OCI-LY7 (cell line): ENCODE data around the gene FKBP1B.

ENCODE experiments used
- CTCF ChIP-seq: fragments of 200-600 bp; sonication (generic); conservative IDR thresholded peaks from 2 replicates; pipeline ENCODE4 v1.5.1; 2014; ENCODE audit warnings: mild to moderate bottlenecking, antibody characterized with exemption, low read length, moderate library complexity, mixed read lengths
- EZH2phosphoT487 ChIP-seq: fragments of 200-600 bp; sonication (generic); IDR thresholded peaks from 2 replicates; pipeline ENCODE4 v1.6.1; 2018; ENCODE audit warnings: low read depth, borderline replicate concordance, mild to moderate bottlenecking, mixed run types, antibody characterized with exemption, low read length, moderate library complexity, mixed read lengths

DNA sequence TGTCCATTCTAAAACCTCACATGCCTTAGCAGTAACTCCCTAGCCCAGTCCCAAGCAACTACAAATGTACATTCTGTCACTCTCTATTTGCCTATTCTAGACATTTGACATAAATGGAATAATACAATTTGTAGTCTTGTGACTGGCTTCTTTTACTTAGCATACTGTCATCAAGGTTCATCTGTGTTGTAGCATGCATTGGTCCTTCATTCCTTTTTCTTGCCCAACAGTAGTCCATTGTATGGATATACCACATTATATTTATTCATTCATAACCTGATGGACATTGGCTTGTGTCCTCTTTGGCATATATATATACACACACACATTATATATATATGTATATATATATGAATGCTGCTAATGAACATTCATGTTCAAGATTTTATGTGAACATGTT is 41.8 kb upstream of the FKBP1B start:
- no peak for TF ChIP-seq CTCF
- TF ChIP-seq EZH2phosphoT487: no peak
